Neural cell (in vitro differentiated cells): Measurements from ENCODE around the gene VSIG8. TPM values are rescaled to one million over a fixed set of nuclear protein-coding genes. Genes with fewer than 3 reads are reported as not detected.

ENCODE experiments used
- H2AFZ ChIP-seq: fragments of 200-600, 300-800 bp; sonication (generic), shearing (Covaris generic); 2 replicates; pipeline ENCODE4 v1.6.0; 2014; ENCODE audit warnings: low read depth, mild to moderate bottlenecking, antibody characterized with exemption, low read length, moderate library complexity
- H3F3A ChIP-seq: fragments of 200-600 bp; shearing (Covaris generic); 2 replicates; pipeline ENCODE4 v1.6.1; 2016; ENCODE audit warnings: mild to moderate bottlenecking, moderate library complexity, mixed read lengths, antibody characterized with exemption, low read length; ENCODE audit not compliant: insufficient read depth, poor library complexity, severe bottlenecking
- H3K27ac ChIP-seq: fragments of 200-600, 300-800 bp; sonication (generic), shearing (Covaris generic); 2 replicates; pipeline ENCODE4 v1.5.1; 2014; ENCODE audit warnings: mild to moderate bottlenecking, low read length, moderate library complexity
- H3K27me3 ChIP-seq: fragments of 300-800, 200-600 bp; sonication (generic), shearing (Covaris generic); 2 replicates; pipeline ENCODE4 v1.6.0; 2014; ENCODE audit warnings: mild to moderate bottlenecking, low read depth, low read length, moderate library complexity; ENCODE audit not compliant: insufficient read depth
- H3K36me3 ChIP-seq: fragments of 300-800, 200-600 bp; sonication (generic), shearing (Covaris generic); 2 replicates; pipeline ENCODE4 v1.5.1; 2014; ENCODE audit warnings: mild to moderate bottlenecking, antibody characterized with exemption, low read length, moderate library complexity; ENCODE audit not compliant: insufficient read depth
- H3K4me2 ChIP-seq: fragments of 300-800, 200-600 bp; sonication (generic), shearing (Covaris generic); 2 replicates; pipeline ENCODE4 v1.6.0; 2014; ENCODE audit warnings: mild to moderate bottlenecking, low read length
- H3K4me3 ChIP-seq: fragments of 300-800, 200-600 bp; sonication (generic), shearing (Covaris generic); 2 replicates; pipeline ENCODE4 v1.5.1; 2014; ENCODE audit warnings: mild to moderate bottlenecking, low read length, moderate library complexity
- H3K79me2 ChIP-seq: fragments of 200-600 bp; shearing (Covaris generic); replicated peaks from 2 replicates; pipeline ENCODE4 v1.6.0; 2014; ENCODE audit warnings: mild to moderate bottlenecking, low read length, moderate library complexity; ENCODE audit not compliant: insufficient read depth
- H3K9ac ChIP-seq: fragments of 300-800, 200-600 bp; sonication (generic), shearing (Covaris generic); 2 replicates; pipeline ENCODE4 v1.6.1; 2016; ENCODE audit warnings: mild to moderate bottlenecking, low read length, mixed read lengths
- H3K9me2 ChIP-seq: fragments of 200-600 bp; shearing (Covaris generic); 2 replicates; pipeline ENCODE4 v1.6.1; 2016; ENCODE audit warnings: mild to moderate bottlenecking, low read length, mixed read lengths; ENCODE audit not compliant: insufficient read depth
- H3K9me3 ChIP-seq: fragments of 200-600, 300-800 bp; sonication (generic), shearing (Covaris generic); 2 replicates; pipeline ENCODE4 v1.6.1; 2016; ENCODE audit warnings: mild to moderate bottlenecking, mixed run types, low read length, moderate library complexity, mixed read lengths
- H4K20me1 ChIP-seq: fragments of 200-600 bp; shearing (Covaris generic); 2 replicates; pipeline ENCODE4 v1.6.1; 2016; ENCODE audit warnings: mild to moderate bottlenecking, mixed run types; ENCODE audit not compliant: insufficient read depth
- CTCF ChIP-seq: fragments of 450-650 bp; IDR thresholded peaks from 2 replicates; pipeline ENCODE4 v1.5.1; 2014; ENCODE audit warnings: antibody characterized with exemption, mild to moderate bottlenecking, moderate library complexity; ENCODE audit not compliant: poor library complexity, severe bottlenecking
- EP300 ChIP-seq: fragments of 450-650 bp; conservative IDR thresholded peaks from 2 replicates; pipeline ENCODE4 v1.6.1; 2014; ENCODE audit warnings: antibody characterized with exemption, mild to moderate bottlenecking, moderate library complexity; ENCODE audit not compliant: poor library complexity, severe bottlenecking
- EZH2 ChIP-seq: fragments of 200-600, 300-800 bp; shearing (Covaris generic), sonication (generic); IDR thresholded peaks from 2 replicates; pipeline ENCODE4 v1.6.1; 2014; ENCODE audit warnings: antibody characterized with exemption, low read length, borderline replicate concordance, mild to moderate bottlenecking; ENCODE audit not compliant: insufficient read depth, poor library complexity, severe bottlenecking
- MXI1 ChIP-seq: fragments of 450-650 bp; conservative IDR thresholded peaks from 2 replicates; pipeline ENCODE4 v1.6.1; 2014; ENCODE audit warnings: antibody characterized with exemption, mild to moderate bottlenecking; ENCODE audit not compliant: poor library complexity, severe bottlenecking
- POLR2AphosphoS5 ChIP-seq: IDR thresholded peaks from 2 replicates; pipeline ENCODE4 v1.6.1; 2012
- RAD21 ChIP-seq: fragments of 450-650 bp; conservative IDR thresholded peaks from 2 replicates; pipeline ENCODE4 v1.6.1; 2014; ENCODE audit warnings: antibody characterized with exemption, mild to moderate bottlenecking, moderate library complexity
- SMC3 ChIP-seq: fragments of 450-650 bp; conservative IDR thresholded peaks from 2 replicates; pipeline ENCODE4 v1.6.1; 2014; ENCODE audit warnings: antibody characterized with exemption, mild to moderate bottlenecking, moderate library complexity; ENCODE audit not compliant: poor library complexity
- TAF1 ChIP-seq: IDR thresholded peaks from 2 replicates; pipeline ENCODE4 v1.6.1; 2012; ENCODE audit warnings: low read depth
- polyA plus RNA-seq: library from polyadenylated mRNA; depleted of rRNA; stranded (reverse); fragments of >200 nt; gene quantifications from 2 replicates; pipeline ENCODE4 v1.2.3, GENCODE V29; 2014
- TF ChIP-seq, protein P1 (sequence below): IDR thresholded peaks from 2 replicates; pipeline ENCODE4 v1.6.1; 2012; ENCODE audit warnings: borderline replicate concordance

The VSIG8 gene
- polyA plus RNA-seq, 1 donor from 2014 or later = 0.37 TPM

DNA sequence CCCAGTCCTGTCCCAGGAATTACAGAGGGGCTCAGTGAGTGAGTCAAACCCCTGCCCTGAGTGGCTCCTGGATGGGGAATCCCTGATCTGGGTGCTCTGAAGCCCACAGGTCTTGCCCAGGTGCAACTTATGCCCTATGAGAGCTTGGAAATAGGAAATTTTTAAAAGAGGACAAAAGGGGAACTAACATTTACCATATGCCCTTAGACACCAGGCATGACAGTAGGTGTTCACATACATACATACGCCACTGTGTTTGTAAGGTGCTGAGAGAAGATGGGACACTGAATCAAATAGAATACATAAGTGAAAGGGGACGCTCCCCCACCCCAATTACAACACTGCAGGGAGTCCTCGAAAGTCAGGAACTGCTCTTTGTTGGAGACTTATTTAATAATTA, 36.1 kb upstream of the VSIG8 start:
- no peaks in the 10 kb centered on the region for H3K9me3 ChIP-seq
- H3K27me3 ChIP-seq = no peaks in the 10 kb centered on the region
- no peaks in the 10 kb centered on the region for H3K9me2 ChIP-seq
- H3K9ac ChIP-seq = no peak overlapping the region
- H3F3A ChIP-seq = no peaks in the 10 kb centered on the region
- no peak overlapping the region for H3K4me2 ChIP-seq
- H4K20me1 ChIP-seq = no peaks in the 10 kb centered on the region
- no peak overlapping the region for H3K27ac ChIP-seq
- H3K79me2 ChIP-seq = no peaks in the 10 kb centered on the region
- no peak overlapping the region for H3K4me3 ChIP-seq
- TF ChIP-seq RAD21 (no peak), MXI1 (no peak), POLR2AphosphoS5 (no peak), EP300 (no peak), TAF1 (no peak), SMC3 (no peak), EZH2 (no peak), CTCF (no peak)
- TF ChIP-seq, protein P1, sequence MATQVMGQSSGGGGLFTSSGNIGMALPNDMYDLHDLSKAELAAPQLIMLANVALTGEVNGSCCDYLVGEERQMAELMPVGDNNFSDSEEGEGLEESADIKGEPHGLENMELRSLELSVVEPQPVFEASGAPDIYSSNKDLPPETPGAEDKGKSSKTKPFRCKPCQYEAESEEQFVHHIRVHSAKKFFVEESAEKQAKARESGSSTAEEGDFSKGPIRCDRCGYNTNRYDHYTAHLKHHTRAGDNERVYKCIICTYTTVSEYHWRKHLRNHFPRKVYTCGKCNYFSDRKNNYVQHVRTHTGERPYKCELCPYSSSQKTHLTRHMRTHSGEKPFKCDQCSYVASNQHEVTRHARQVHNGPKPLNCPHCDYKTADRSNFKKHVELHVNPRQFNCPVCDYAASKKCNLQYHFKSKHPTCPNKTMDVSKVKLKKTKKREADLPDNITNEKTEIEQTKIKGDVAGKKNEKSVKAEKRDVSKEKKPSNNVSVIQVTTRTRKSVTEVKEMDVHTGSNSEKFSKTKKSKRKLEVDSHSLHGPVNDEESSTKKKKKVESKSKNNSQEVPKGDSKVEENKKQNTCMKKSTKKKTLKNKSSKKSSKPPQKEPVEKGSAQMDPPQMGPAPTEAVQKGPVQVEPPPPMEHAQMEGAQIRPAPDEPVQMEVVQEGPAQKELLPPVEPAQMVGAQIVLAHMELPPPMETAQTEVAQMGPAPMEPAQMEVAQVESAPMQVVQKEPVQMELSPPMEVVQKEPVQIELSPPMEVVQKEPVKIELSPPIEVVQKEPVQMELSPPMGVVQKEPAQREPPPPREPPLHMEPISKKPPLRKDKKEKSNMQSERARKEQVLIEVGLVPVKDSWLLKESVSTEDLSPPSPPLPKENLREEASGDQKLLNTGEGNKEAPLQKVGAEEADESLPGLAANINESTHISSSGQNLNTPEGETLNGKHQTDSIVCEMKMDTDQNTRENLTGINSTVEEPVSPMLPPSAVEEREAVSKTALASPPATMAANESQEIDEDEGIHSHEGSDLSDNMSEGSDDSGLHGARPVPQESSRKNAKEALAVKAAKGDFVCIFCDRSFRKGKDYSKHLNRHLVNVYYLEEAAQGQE = no peak
- no peak overlapping the region for H2AFZ ChIP-seq
- no peaks in the 10 kb centered on the region for H3K36me3 ChIP-seq

- no peaks in the 10 kb centered on the region for H3K27me3 ChIP-seq
- no peak overlapping the region for H3K9ac ChIP-seq
- H3K4me2 ChIP-seq = no peak overlapping the region
- H3K4me3 ChIP-seq = no peak overlapping the region
- TF ChIP-seq POLR2AphosphoS5 (no peak), CTCF (no peak), TAF1 (no peak), MXI1 (no peak), EP300 (no peak), RAD21 (no peak), SMC3 (no peak), EZH2 (no peak)
- TF ChIP-seq, protein P1 = no peak
- H3K9me2 ChIP-seq = no peaks in the 10 kb centered on the region
- no peaks in the 10 kb centered on the region for H3K9me3 ChIP-seq
- H2AFZ ChIP-seq = no peak overlapping the region
- no peaks in the 10 kb centered on the region for H4K20me1 ChIP-seq
- no peaks in the 10 kb centered on the region for H3K79me2 ChIP-seq
- no peaks in the 10 kb centered on the region for H3K36me3 ChIP-seq
- H3F3A ChIP-seq = no peaks in the 10 kb centered on the region
- H3K27ac ChIP-seq = no peak overlapping the region
Measured at GRCh38 chr1:159897962-159898361, 35.5 kb upstream of the VSIG8 start.
